Activated CD8-positive, alpha-beta memory T cell treated with anti-CD3 and anti-CD28 coated beads for 24 hours (primary cell): ENCODE measurements around the gene NEK7.
"Not testable (repeated sequence)": the region's sequence is repeated elsewhere in the genome, so short reads cannot be mapped to it uniquely, and the experiment has no call there.

ENCODE experiments used
- DNase-seq: peaks from one replicate; pipeline ENCODE4 v3.0.0-alpha.2; 2020

The NEK7 gene

DNA sequence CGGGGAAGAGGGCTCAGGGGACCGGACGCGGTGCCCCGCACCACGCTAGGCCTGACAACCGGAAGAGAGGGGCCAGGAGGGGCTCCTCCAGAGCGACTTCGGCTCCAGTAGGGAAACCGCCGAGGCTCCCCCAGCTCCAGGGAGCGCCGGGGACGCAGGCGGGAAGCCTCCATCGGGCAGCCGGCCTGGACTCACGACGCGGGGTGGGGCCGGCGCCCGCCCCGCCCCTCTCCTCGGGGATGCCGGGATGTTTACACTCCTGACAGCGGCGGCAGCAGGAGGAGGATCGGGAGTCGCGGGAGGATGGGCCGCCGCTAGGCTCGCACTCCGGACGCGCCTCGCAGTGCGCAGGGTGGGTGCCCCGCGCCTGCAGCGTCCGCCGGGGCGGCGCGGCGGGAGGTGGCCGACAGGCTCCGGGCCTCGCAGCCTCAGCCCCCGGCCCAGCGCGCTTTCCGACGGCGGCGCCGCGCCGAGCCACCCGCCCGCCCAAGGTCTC is at the start of gene NEK7:
Gene NEK7 (plus strand): TSS at position 254 of the 496 bp plus-strand sequence. CDS start 75,583 bp downstream, outside the sequence.
- DNase-seq: peak; percentile 88

DNA sequence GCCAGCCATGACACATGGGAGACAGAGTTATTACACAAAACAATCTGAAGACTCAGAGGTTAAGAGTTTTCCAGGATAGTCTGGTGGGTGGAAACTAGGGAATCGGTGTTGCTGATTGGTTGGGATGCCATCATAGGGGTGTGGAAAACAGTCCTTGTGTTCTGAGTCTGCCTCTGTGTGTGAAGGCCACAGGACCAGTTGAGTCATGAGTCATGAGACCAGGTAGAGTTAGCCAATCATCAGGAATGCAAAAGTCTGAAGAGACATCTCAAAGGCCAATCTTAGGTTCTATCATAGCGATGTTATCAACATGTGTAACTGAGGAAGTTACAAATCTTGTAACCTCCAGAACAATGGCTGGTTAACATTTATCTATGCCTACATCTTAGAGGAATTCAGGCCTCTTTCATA is 49.7 kb upstream of the NEK7 start:
- no peak for DNase-seq

DNA sequence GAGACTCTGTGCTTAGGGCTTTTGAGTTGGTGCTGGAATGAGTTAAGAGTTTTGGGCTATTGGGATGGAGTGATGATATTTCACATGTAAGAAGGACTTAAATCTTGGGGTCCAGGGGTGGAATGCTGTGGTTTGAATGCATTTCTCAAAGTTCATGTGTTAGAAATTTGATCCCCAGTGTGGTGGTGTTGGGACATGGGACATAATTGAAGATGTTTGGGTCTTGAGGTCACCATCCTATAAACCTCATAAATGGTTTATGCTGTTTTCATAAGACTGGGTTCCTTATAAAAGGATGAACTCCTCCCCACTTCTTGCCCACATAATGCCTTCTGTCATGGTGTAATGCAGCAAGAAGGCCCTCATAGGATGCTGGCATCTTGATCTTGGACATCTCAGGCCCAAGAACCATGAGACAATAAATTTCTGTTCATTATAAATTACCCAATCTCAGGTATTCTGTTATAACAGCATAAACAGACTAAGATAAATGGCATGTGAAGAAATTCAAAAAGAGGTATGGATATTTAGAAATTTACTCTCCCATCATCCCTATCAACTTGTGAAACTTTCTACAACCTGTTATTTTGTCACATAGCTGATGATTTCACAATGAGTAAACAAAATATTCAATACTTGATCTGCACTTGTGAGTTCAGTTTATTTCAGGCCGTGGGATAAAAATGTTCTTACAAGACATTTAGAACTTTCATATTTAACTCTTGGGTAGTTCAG is 48.0 kb upstream of the NEK7 start:
- DNase-seq: no peak

DNA sequence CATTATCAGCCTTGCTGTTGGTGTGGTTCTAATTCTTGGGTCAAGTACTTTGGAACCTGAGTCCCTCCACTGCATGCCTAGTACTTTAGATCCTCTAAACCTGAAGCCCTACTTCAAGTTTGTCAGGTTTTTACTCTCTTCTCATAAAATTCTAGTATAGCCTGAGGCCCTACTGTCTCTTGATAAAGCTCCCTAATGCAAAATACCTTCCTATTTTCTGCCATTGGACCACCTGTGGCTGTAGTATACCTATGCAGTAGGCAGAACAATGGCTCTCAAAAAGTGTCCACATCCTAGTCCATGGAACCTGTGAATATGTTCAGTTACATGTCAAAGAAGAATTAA is 47.5 kb upstream of the NEK7 start:
- no peak for DNase-seq

DNA sequence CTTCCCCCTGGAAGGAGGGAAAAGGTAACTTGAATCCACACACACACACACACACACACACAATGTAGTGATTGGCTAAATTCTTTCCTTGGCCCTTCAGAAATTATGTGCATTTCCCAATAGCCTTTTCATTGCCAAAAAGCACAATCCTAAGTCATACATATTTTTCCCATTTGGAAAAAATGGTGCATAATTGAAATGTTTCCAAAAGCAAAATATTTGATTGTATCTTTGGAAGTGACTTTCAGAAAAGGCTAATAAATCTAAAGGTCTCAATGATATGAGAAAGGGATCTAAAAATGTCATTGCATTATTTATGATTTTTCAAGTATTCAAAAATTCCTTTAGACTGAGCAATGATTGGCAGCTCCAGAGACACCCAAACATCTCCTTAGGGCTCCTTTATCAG is 43.5 kb upstream of the NEK7 start:
- DNase-seq: no peak

DNA sequence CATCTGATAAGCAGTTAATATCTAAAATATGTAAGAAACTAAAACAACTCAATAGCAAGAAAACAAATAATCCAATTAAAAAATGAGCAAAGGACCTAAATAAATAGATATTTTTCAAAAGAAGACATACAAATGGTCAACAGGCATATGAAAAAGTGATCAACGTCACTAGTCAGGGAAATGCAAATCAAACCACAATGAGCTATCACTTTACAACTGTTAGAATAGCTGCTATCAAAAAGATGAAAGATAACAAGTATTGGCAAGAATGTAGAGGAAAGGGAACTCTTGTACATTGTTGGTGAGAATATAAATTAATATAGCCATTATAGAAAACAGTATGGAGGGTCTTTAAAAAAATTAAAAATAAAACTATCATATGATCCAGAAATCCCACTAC is 40.7 kb upstream of the NEK7 start:
- no peak for DNase-seq

DNA sequence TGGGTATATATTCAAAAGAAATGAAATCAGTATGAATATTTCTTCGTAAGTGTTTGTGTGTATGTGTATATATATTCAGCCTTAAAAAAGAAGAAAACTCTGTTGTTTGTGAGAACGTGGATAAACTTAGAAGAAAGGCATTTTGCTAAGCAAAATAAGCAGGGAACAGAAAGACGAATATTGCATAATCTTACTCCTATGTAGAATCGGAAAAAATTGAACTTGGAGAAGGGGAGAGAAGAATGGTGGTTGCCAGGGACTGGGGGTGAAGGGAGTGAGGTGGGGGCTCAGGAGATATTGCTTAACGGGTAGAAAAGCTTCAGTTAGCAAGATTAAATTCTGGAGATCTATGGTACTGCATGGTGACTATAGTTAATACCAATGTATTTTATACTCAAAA is 40.3 kb upstream of the NEK7 start:
- no peak for DNase-seq

DNA sequence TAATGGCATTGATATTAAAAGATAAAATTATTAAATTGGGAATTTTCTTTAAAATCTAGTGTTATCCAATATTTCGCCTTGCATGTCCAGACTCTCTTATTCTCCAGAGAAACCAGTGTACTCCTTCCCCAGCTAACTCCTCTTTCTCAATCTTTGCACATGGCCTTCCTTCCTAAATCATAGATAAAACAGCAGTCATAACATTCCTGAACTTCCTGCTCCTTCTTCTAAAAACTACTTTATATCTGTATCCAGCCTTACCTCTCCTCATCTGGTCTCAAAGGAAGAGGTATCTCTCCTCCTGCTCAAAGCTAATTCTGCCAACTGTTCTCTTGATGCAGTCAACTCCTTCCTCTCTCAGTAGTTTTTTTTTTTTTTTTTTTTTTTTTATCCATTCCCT is 39.5 kb upstream of the NEK7 start:
- DNase-seq: no peak

DNA sequence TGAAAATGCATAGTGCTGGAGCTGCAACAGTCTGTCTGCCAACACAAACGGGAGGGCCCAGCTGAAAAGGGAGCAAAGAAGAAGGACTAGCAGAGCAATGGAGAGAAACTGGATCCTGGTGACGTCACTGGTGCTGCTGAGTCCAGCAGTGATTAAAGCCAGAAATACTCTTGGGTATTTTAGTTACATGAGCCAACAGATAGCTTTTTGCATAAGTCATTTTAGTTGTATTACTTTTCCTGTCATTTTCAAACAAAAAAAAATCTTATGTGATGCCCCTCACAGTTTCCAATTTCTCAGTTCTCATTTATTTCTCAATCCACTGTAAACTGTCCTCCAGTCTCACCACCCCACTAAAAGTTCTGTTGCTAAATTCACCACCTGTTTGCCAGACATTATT is 38.7 kb upstream of the NEK7 start:
- no peak for DNase-seq

DNA sequence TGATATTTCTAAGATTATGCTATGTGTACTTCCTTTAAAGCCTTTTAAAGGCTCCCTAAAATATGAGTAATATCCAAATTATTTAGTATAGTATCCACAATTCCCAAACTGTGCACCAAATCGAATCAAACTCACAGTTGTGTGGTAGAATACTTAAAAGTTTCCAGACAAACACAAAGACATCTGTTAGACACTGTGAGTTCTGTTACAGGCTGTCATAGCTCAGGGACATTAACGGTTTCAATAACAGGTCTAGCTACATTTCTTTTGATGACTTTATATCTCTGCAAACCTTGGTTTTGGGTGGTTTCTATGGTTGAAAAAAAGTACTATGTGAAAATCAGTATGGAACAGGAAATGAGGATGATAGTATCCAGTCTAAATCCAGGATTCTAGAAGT is 36.9 kb upstream of the NEK7 start:
- no peak for DNase-seq

DNA sequence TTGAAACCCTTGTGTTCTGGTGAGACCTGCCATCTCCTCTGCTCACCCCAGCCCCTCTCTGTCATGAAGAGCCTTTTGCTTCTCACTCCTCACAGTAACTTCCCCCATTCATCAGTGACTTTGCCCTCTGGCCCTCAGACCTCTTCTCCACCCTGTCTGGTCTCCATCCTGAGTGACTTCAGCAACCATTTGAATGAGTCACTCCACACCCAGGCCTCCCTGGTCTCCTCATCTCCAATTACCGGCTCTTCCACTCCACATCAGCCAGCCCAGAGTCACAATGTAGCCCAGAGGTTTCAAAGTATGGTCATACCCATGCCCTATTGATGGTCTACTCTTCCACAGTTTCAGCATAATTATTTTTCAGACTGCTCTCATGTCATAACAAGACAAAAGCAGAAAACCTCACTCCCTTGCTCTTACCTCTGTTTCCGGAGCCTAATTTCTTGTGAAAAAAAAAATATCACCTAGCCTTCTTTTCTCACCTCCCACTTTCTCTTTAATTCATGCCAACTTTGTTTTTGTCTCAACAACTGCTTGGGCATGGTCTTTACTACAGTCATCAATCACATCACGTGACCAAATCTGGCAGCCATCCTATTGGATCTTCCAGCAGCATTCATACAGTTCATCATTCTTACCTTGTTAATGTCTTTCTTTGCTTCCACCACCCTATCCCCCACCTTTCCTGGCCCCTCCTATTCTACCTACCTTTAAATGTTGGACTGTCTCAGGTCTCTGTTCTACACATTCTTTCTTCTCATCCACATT is 35.6 kb upstream of the NEK7 start:
- DNase-seq: no peak

DNA sequence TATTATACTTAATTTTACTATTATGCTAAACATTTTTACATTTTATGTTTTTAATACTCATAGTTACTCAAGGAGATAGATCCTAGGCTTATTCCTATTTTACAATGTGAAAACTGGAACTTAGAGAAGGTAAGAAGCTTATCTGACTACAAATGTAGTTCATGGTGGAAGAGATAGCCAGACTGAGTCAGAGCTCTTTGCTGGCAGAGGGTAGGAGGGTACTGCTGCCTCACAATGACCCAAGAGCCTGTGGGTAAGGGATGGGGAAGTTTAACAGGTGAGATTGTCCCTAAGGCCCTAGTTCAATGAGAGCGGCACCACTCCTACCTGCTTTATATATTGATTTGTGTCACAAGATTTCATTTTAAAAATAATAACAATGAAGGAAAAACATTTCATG is 34.1 kb upstream of the NEK7 start:
- no peak for DNase-seq

DNA sequence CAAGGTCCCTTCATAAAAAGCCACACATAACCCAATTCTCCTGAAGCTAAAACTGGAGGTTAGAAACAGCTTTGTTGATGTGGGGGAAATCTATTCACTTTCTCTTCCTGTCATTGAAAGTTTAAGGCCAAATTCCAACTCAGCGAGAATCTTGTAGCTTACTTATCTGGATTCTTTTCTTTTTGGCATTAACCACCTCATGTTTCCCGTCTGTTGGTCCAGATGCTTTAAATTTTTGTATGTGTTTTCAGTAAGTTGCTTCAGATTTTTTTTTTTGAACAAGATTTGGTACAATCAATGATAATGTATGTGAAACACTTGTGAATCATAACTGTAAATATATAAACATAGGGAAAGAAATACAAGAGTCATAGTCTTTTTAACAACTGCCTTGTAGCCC is 33.7 kb upstream of the NEK7 start:
- DNase-seq: no peak

DNA sequence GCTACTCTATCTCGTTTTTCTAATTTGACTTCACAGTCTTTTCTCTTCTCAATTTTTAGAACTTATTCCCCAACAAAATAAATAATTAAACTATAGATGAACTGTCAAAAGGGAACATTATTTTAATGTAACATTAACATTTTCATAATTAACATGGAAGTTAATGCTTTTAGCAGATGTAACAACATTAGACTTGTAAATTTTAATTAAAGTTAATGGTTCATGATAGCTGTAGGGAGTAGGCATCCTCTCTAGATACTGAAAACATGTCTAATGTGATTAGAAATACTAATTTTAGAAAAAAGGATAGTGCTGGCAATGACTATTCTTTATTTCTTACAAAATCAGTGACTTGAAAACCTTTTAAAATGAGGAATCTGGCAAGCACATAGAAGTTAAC is 32.1 kb upstream of the NEK7 start:
- no peak for DNase-seq

DNA sequence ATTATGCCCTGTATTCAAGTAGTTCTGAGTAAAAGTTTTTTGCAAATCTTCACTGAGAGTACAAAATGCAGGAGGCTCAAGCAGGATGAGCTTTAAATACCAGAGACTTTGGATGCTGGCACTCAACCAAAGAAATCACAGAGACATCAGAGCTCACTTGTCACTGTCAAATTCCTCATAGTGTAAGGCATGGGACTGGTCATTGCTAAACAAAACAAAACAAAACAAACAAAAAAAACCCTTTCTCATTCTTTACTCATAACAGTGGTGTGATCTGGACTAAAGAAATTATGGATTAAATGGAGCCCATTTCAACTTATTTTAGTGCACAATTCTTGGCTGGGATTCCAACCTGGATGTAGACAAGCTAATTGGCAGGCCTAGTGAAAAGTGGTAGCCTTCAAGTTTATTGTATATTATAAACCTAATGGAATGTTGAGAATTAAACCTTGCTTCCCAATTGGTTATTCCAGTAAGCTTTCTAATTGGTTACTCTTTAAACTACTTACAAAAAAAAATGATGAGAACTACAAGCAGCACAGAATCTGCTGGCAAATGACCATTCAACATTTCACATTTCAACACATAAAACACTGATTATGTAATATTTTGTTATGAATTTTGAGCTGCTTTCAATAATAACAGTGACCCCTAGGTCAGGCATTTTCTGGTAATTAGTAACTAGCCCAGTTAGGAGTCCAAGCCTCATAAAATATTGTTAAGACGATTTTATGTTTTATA is 30.6 kb upstream of the NEK7 start:
- DNase-seq: no peak

DNA sequence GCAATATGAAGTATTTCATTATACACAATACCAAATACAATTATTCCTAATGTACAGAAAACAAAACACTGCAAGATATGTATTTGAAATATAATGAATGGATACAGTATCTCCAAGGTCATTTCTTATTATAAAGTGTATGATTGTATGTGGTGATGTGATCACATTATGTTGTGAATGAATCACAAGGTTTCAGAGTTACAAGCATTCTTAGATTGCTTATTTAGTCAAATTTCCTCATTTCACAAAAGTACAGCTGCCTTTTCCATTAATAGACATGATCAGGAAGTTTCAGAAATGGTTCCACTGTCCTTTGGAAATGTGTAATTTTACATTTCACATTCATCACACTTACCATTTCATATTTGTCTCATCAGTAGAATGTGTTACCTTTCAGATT is 28.3 kb upstream of the NEK7 start:
- no peak for DNase-seq

DNA sequence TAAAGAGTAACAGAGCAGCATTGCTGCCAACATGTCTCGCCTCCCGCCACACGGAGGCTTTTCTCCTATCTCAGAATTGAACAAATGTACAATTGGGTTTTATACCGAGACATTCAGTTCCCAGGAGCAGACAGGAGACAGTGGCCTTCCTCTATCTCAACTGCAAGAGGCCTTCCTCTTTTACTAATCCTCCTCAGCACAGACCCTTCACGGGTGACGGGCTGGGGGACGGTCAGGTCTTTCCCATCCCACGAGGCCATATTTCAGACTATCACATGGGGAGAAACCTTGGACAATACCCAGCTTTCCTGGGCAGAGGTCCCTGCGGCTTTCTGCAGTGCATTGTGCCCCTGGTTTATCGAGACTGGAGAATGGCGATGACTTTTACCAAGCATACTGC is 26.7 kb upstream of the NEK7 start:
- not testable (repeated sequence) for DNase-seq

DNA sequence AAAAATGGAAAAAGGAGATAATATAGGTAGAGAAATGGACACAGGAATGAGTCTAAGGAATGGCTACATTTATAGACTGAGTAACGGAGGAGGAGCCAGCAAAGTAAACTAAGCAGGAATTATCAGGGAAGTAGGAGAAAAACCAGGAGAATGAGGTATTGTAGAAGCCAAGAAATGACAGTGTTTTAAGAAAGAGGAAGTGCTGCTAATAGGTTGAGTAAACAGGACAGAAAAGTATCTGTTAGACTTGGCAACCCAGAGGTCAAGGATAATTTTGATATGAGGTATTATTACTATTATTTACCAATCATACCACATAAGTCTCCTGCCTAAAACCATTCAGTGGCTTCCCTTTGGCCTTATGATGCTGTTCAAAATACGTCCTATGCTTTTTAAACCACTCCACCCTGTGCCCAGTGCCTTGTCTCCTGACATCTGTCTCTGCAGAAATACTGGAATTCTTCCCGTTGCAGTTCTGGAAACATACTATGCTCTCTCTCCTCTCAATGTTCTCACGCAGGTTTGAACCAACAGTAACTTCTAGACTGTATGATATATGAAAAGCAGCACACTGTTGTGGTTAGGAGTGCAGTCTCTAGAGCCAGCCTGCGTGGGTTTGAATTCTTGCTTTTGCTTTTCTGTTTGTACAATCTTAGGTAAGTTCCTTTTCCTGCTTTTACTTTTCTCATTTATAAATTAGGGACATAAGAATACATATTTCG is 24.6 kb upstream of the NEK7 start:
- no peak for DNase-seq

DNA sequence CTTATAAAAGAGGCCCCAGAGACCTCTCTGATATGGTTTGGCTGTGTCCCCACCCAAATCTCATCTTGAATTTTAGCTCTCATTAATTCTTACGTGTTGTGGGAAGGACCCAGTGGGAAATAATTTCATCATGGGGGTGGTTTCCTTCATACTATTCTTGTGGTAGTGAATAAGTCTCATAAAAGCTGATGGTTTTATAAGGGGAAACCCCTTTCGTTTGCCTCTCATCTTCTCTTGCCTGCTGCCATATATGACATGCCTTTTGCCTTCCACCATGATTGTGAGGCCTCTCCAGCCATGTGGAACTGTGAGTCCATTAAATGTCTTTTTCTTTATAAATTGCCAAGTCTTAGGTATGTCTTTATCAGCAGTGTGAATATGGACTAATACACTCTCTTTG is 22.5 kb upstream of the NEK7 start:
- DNase-seq: no peak

DNA sequence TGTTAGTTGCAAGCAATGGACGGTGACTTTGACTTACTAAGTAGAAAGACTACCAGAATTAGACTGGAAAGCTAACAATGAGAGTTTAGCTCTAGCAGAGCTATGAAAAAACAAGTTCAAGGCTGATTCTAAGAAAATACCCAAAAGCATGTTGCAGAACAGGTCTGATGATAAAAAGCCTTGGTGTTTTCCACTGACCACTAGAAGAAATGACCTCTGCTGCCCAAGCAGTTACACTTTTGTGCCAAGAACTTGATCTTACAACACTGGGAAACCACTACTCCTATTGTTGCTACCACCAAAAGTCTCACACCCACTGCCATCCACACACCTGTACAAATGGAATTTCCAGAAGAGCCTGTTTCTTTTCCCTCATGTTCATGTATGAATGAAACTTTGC is 21.4 kb upstream of the NEK7 start:
- DNase-seq: no peak

DNA sequence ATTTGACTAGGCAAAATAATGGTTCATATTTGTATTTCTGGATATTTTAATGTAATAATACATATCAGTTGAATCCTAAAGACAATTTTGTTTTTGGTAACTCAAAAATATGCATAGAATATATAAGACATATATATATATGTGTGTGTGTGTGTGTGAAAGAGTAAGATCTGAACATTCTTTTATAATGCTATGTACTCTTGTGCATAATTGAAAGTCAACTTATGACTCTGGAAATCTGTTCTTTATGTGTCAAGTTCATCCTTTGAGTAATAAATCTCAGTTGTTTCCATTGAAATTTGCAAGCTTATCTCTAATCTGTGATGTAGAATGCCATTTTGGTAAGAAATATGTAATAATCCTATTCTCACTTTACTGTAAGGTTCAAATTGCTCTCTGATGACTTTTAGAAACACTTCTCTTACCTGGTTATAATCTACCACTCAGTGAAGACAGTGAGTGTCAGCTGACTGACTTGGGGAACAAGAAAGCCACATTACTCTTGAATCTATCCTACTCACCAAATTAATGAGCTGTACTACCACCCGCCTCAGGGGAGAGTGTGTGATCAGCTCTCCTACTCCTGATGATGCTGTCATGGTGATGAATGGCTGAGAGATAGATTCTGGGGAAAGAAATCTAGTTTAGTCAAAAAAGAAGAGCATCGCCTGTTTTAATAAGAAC is 15.0 kb upstream of the NEK7 start:
- no peak for DNase-seq

DNA sequence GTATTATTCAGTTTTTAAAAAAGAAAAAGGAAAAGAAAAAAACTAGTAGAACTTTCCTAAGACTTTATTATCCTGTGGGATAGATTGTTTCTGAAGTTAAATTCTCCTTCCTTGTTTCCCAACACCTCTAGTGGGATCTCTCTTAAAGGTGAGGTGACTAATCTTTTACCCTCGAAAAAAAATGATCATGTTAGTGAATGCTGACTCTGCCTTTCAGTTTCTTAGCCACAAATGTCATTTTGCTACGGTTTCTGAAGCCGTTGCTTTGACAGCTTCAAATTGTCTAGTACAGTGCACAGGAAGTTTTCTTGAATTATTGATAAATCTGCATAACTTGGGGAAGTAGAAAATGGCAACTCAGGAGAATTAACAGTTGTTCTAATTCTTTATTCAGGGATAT is 13.0 kb upstream of the NEK7 start:
- DNase-seq: no peak

DNA sequence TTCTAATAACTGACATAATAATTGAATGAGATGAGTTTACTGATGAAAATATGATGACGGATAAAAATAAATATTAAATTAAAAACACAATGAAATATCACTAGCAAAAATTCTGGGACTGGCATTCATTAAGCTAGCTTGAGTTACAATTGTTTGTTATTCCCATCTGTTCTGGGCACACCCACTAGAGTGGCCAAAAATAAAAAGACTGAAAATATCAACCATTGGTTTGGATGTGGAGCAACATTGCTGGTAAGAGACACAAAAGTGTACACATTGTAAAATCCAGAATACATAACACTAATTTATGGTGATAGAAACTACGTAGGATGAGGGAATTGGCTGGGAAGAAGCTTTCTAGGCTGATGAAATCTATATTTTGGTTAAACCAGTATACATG is 9.6 kb upstream of the NEK7 start:
- no peak for DNase-seq
